ENCODE data around the gene SPTBN2. TPM values are rescaled to one million over a fixed set of nuclear protein-coding genes. Genes with fewer than 3 reads are reported as not detected.

The SPTBN2 gene
- total RNA-seq, 1 experiment from 2014 or later: 31.6 TPM

GRCh38 chr11:66685276-66686099 lies 43.5 kb downstream of the SPTBN2 start:
- DNase-seq (ENCODE audit: low spot score): no peak

GRCh38 chr11:66684635-66685034 lies 44.4 kb downstream of the SPTBN2 start:
- no peak for DNase-seq (ENCODE audit: low spot score)

GRCh38 chr11:66683877-66684276 lies 45.1 kb downstream of the SPTBN2 start:
- no peak for DNase-seq (ENCODE audit: low spot score)

GRCh38 chr11:66680966-66681645 lies 47.9 kb downstream of the SPTBN2 start:
- DNase-seq (ENCODE audit: low spot score): no peak

- DNase-seq (ENCODE audit: low spot score): peak; percentile 88
Observed at GRCh38 chr11:66677599-66678375, 51.2 kb downstream of the SPTBN2 start, which contains the start of gene RBM4B. TSS of gene RBM4B (minus strand) at chr11:66677887. CDS start at chr11:66677079, 808 bp downstream.

GRCh38 chr11:66676931-66677598 lies 52.0 kb downstream of the SPTBN2 start:
- no peak for DNase-seq (ENCODE audit: low spot score)

GRCh38 chr11:66676282-66676919 lies 52.6 kb downstream of the SPTBN2 start:
- no peak for DNase-seq (ENCODE audit: low spot score)

- no peak for DNase-seq (ENCODE audit: low spot score)
Observed at GRCh38 chr11:66674964-66675602, 53.9 kb downstream of the SPTBN2 start.

GRCh38 chr11:66670816-66671215 lies 58.2 kb downstream of the SPTBN2 start:
- no peak for DNase-seq (ENCODE audit: low spot score)

GRCh38 chr11:66665369-66665768 lies 63.6 kb downstream of the SPTBN2 start:
- no peak for DNase-seq (ENCODE audit: low spot score)

GRCh38 chr11:66663741-66664296 lies 65.2 kb downstream of the SPTBN2 start:
- DNase-seq (ENCODE audit: low spot score): no peak

- DNase-seq (ENCODE audit: low spot score): no peak
Observed at GRCh38 chr11:66659763-66660162, 69.3 kb downstream of the SPTBN2 start.

GRCh38 chr11:66653123-66653522 lies 75.9 kb downstream of the SPTBN2 start:
- no peak for DNase-seq (ENCODE audit: low spot score)

GRCh38 chr11:66652651-66653050 lies 76.4 kb downstream of the SPTBN2 start:
- DNase-seq (ENCODE audit: low spot score): no peak

- no peak for DNase-seq (ENCODE audit: low spot score)
Observed at GRCh38 chr11:66651016-66651415, 78.0 kb downstream of the SPTBN2 start.

GRCh38 chr11:66649903-66650302 lies 79.1 kb downstream of the SPTBN2 start:
- no peak for DNase-seq (ENCODE audit: low spot score)

- DNase-seq (ENCODE audit: low spot score): no peak
Observed at GRCh38 chr11:66646828-66647227, 82.2 kb downstream of the SPTBN2 start.

GRCh38 chr11:66643745-66644437 lies 85.1 kb downstream of the SPTBN2 start:
- no peak for DNase-seq (ENCODE audit: low spot score)

GRCh38 chr11:66641834-66642233 lies 87.2 kb downstream of the SPTBN2 start:
- no peak for DNase-seq (ENCODE audit: low spot score)

All from A172 (cell line).